Prostate gland (tissue), 2 donors: ENCODE data around the gene MASP1. TPM values are rescaled to one million over a fixed set of nuclear protein-coding genes. Genes with fewer than 3 reads are reported as not detected.
A peak's percentile ranks its signal among the peaks of the same experiment; 100 is the strongest.

ENCODE experiments used
- DNase-seq: peaks from one replicate; pipeline ENCODE4 v3.0.0-alpha.2; 2019; ENCODE audit warnings: low spot score
- H3K27ac ChIP-seq, 2 donors: fragments of 200-600 bp; sonication (generic); 2 replicates each; pipeline ENCODE4 v1.5.1; 2017 to 2019
- H3K27me3 ChIP-seq: fragments of 200-600 bp; sonication (generic); replicated peaks from 2 replicates; pipeline ENCODE4 v1.5.1; 2019; ENCODE audit not compliant: insufficient read depth
- H3K36me3 ChIP-seq, 2 donors: fragments of 200-600 bp; sonication (generic); 1 replicate in 1 of 2; 2 replicates in 1 of 2; pipeline versions ENCODE4 v1.5.1 to v1.8.1; 2017 to 2019
- H3K4me1 ChIP-seq: fragments of 200-600 bp; sonication (generic); replicated peaks from 2 replicates; pipeline ENCODE4 v1.5.1; 2019
- H3K4me3 ChIP-seq, 2 donors: fragments of 200-600 bp; sonication (generic); 2 replicates each; pipeline ENCODE4 v1.5.1; 2017 to 2019
- H3K9me3 ChIP-seq: fragments of 200-600 bp; sonication (generic); 2 replicates; pipeline ENCODE4 v1.5.1; 2017
- CTCF ChIP-seq, 4 experiments: fragments of 200-600 bp in 2 of 4; fragments of 450-650 bp in 2 of 4; sonication (generic) in 2 of 4; IDR thresholded peaks; 1 replicate in 3 of 4; 2 replicates in 1 of 4; pipeline ENCODE4 v1.5.1; 2016 to 2019; ENCODE audit warnings: antibody characterized with exemption in 4 of 4, mild to moderate bottlenecking in 2 of 4, moderate library complexity in 2 of 4
- POLR2A ChIP-seq: fragments of 450-650 bp; IDR thresholded peaks from one replicate; pipeline ENCODE4 v1.6.1; 2016; ENCODE audit warnings: antibody characterized with exemption, mild to moderate bottlenecking
- POLR2AphosphoS5 ChIP-seq: sonication (generic); formaldehyde crosslinking; IDR thresholded peaks from one replicate; pipeline ENCODE4 v1.6.1; 2017; ENCODE audit warnings: antibody characterized with exemption
- WGBS: methylation state at CpG from one replicate; pipeline ENCODE4 v1.1.5; 2018; 5-methylcytosine and 5-hydroxymethylcytosine counted together
- intact Hi-C: fragments of 100-400 bp; cut with DNase I; formaldehyde crosslinking; loops from one replicate; pipeline ENCODE4 v1.14.2; 2022
- total RNA-seq, 2 donors: library from RNA; depleted of rRNA; stranded (reverse); fragments of >200 nt; gene quantifications; one replicate each; pipeline ENCODE4 v1.1.0, GENCODE V29; 2016

Gene MASP1
- total RNA-seq, 2 donors from 2014 or later, result 22.1 to 27.3 TPM

- DNase-seq, result no peak
- Histone ChIP-seq H3K4me3 (no peak overlapping the region), H3K27me3 (no peaks in the 10 kb centered on the region), H3K4me1 (no peaks in the 10 kb centered on the region), H3K27ac (no peak overlapping the region), H3K36me3 (no peaks in the 10 kb centered on the region), H3K9me3 (no peaks in the 10 kb centered on the region)
- TF ChIP-seq POLR2AphosphoS5 (no peak), POLR2A (no peak), CTCF (IDR thresholded peaks at IDR 0.05) (no peak)
- intact Hi-C loops, result no loop called here
Observed at GRCh38 chr3:187269486-187269885, 22.1 kb downstream of the MASP1 start.

DNA sequence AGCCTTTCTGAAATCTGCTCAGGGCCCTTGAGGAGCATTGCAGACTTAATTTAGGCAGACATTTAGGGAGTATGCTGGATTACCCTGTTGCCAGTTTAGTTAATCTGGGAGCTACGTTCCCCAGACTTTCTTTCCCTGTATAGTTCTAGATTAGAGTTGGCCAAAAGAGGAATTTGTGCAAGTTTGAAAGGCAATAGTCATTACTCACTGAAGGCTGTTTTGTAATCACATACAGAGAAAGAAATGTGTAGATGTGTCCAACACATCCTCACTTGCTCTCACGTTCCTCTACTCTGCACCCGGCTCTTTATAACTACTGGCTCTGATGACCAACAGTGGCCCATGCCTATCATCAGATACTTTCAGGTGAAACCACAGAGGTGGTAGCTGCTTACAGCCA, 24.2 kb downstream of the MASP1 start:
- Histone ChIP-seq H3K27ac (no peak overlapping the region), H3K4me1 (no peaks in the 10 kb centered on the region), H3K27me3 (no peaks in the 10 kb centered on the region), H3K4me3 (no peak overlapping the region), H3K36me3 (no peaks in the 10 kb centered on the region), H3K9me3 (no peaks in the 10 kb centered on the region)
- WGBS, result 87% methylated on average over 3 of the region's 3 CpGs
- DNase-seq, result no peak
- intact Hi-C loops, result no loop called here
- TF ChIP-seq CTCF (IDR thresholded peaks at IDR 0.05), result no peak

GRCh38 chr3:187266691-187267090, 24.8 kb downstream of the MASP1 start:
- DNase-seq, result no peak
- Histone ChIP-seq H3K4me3 (no peak overlapping the region), H3K9me3 (no peaks in the 10 kb centered on the region), H3K27me3 (no peaks in the 10 kb centered on the region), H3K4me1 (no peaks in the 10 kb centered on the region), H3K27ac (no peak overlapping the region), H3K36me3 (no peaks in the 10 kb centered on the region)
- intact Hi-C loops, result no loop called here
- 100% methylated on average over 1 of the region's 1 CpG for WGBS
- no peak for TF ChIP-seq CTCF (IDR thresholded peaks at IDR 0.05)
- no peak for TF ChIP-seq POLR2A
- no peak for TF ChIP-seq POLR2AphosphoS5

DNA sequence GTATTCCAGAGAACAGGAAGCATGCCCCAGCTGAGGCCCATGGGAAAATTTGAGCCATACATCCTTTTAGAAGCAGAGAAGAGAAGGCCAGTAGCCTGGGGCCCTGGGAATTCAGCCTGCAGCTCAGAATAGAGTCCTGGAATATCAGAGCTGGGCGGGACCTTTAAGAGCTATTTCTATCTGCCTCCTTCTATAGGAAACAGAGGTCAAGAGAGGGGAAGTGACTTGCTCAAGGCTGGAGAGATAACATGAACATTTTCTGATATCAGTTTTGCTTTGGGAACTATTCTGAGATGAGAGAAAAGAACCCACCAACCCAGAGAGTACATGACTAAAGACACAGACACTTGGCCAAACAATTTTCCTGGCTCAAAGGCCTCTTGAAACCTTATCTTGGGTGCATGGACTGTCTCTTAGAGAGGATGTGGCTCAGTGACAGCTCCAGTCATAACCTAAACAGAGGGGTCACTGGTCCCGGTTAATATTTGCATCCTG, 26.0 kb downstream of the MASP1 start:
- Histone ChIP-seq H3K9me3 (no peaks in the 10 kb centered on the region), H3K4me3 (no peak overlapping the region), H3K27me3 (no peaks in the 10 kb centered on the region), H3K36me3 (no peaks in the 10 kb centered on the region), H3K4me1 (no peaks in the 10 kb centered on the region), H3K27ac (peak overlapping the region in 1 of 2 donors; percentile 16)
- WGBS, result 91% methylated on average over 2 of the region's 2 CpGs
- intact Hi-C loops, result no loop called here
- DNase-seq, result no peak
- TF ChIP-seq CTCF (IDR thresholded peaks at IDR 0.05), result no peak
- TF ChIP-seq POLR2A, result no peak
- no peak for TF ChIP-seq POLR2AphosphoS5

DNA sequence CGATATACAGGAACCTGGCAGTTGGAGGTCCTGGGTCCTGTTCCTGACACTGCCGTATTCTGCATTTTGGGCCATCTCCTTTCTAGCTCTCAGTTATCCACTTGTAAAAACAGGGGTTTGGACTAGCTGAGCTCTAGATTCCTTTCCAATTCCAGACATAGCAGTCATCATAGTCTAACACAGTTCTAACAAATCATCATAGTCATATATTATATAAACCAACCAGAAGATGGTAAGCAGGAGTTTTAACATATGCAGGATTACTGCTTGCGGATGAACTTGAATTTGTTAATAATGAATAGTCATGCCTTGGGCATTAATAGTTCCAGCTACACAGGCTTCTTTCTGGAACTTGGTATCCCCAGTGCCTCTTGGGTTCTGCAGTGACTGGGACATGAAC, 26.6 kb downstream of the MASP1 start:
- Histone ChIP-seq H3K4me3 (no peak overlapping the region), H3K4me1 (no peaks in the 10 kb centered on the region), H3K27me3 (no peaks in the 10 kb centered on the region), H3K9me3 (no peaks in the 10 kb centered on the region), H3K27ac (no peak overlapping the region), H3K36me3 (no peaks in the 10 kb centered on the region)
- intact Hi-C loops, result no loop called here
- no peak for TF ChIP-seq POLR2A
- no peak for TF ChIP-seq CTCF (IDR thresholded peaks at IDR 0.05)
- TF ChIP-seq POLR2AphosphoS5, result no peak
- no peak for DNase-seq
- WGBS, result 88% methylated on average over 3 of the region's 3 CpGs
